HUES64 (cell line): Measurements from ENCODE around the gene MPPED1.

ENCODE experiments used
- H3K27ac ChIP-seq: 2 replicates; pipeline ENCODE4 v1.7.0; 2013; ENCODE audit warnings: low read depth, low read length, inconsistent platforms
- H3K27me3 ChIP-seq: 2 replicates; pipeline ENCODE4 v1.6.1; 2013; ENCODE audit warnings: mild to moderate bottlenecking, low read length; ENCODE audit not compliant: insufficient read depth
- H3K36me3 ChIP-seq: 2 replicates; pipeline ENCODE4 v1.6.1; 2013; ENCODE audit warnings: mild to moderate bottlenecking, low read length; ENCODE audit not compliant: insufficient read depth
- H3K4me1 ChIP-seq: 2 replicates; pipeline ENCODE4 v1.6.1; 2013; ENCODE audit warnings: mild to moderate bottlenecking, low read length, moderate library complexity; ENCODE audit not compliant: insufficient read depth
- H3K4me3 ChIP-seq: 2 replicates; pipeline ENCODE4 v1.5.1; 2013; ENCODE audit warnings: mild to moderate bottlenecking, low read length, moderate library complexity
- H3K9ac ChIP-seq: 2 replicates; pipeline ENCODE4 v1.6.1; 2013; ENCODE audit warnings: mild to moderate bottlenecking, low read depth, low read length
- H3K9me3 ChIP-seq: 2 replicates; pipeline ENCODE4 v1.6.1; 2013; ENCODE audit warnings: low read depth, low read length; ENCODE audit not compliant: insufficient read depth
- WGBS: fragments of 150-250, 120-280 bp; methylation state at CpG from one replicate; pipeline ENCODE4 v1.1.7; 2013; ENCODE audit warnings: missing lambda C conversion rate; 5-methylcytosine and 5-hydroxymethylcytosine counted together

MPPED1 gene

GRCh38 chr22:43473441-43473840 is 61.6 kb downstream of the MPPED1 start:
- 87% methylated on average over 9 of the region's 9 CpGs for WGBS
- Histone ChIP-seq H3K9ac (no peak overlapping the region), H3K4me1 (no peaks in the 10 kb centered on the region), H3K27me3 (no peaks in the 10 kb centered on the region), H3K9me3 (no peaks in the 10 kb centered on the region), H3K4me3 (no peak overlapping the region), H3K36me3 (no peaks in the 10 kb centered on the region), H3K27ac (no peak overlapping the region)

GRCh38 chr22:43474161-43475101 is 62.6 kb downstream of the MPPED1 start:
- Histone ChIP-seq H3K4me3 (no peak overlapping the region), H3K9ac (no peak overlapping the region)
- WGBS: 90% methylated on average over 28 of the region's 28 CpGs

GRCh38 chr22:43475549-43476076 is 63.8 kb downstream of the MPPED1 start:
- H3K4me1 ChIP-seq: no peaks in the 10 kb centered on the region
- no peak overlapping the region for H3K27ac ChIP-seq
- H3K9ac ChIP-seq: no peak overlapping the region
- H3K9me3 ChIP-seq: no peaks in the 10 kb centered on the region
- no peaks in the 10 kb centered on the region for H3K36me3 ChIP-seq
- H3K4me3 ChIP-seq: no peak overlapping the region
- 93% methylated on average over 3 of the region's 3 CpGs for WGBS
- no peaks in the 10 kb centered on the region for H3K27me3 ChIP-seq

More at GRCh38 chr22:43474161-43475101, 62.6 kb downstream of the MPPED1 start:
- Histone ChIP-seq H3K27me3 (no peaks in the 10 kb centered on the region), H3K9me3 (no peaks in the 10 kb centered on the region), H3K36me3 (no peaks in the 10 kb centered on the region), H3K4me1 (no peaks in the 10 kb centered on the region), H3K27ac (no peak overlapping the region)

GRCh38 chr22:43476341-43476740 is 64.5 kb downstream of the MPPED1 start:
- Histone ChIP-seq H3K9ac (no peak overlapping the region), H3K36me3 (no peaks in the 10 kb centered on the region), H3K27ac (no peak overlapping the region), H3K9me3 (no peaks in the 10 kb centered on the region), H3K4me1 (no peaks in the 10 kb centered on the region; the same call in 1 of the 2 replicates), H3K27me3 (no peaks in the 10 kb centered on the region), H3K4me3 (no peak overlapping the region)
- 59% methylated on average over 5 of the region's 5 CpGs for WGBS

GRCh38 chr22:43476751-43477725 is 65.2 kb downstream of the MPPED1 start:
- Histone ChIP-seq H3K4me1 (peaks cover 7% of the 10 kb centered on the region), H3K27me3 (no peaks in the 10 kb centered on the region), H3K9me3 (no peaks in the 10 kb centered on the region)

GRCh38 chr22:43477966-43478365 is 66.2 kb downstream of the MPPED1 start:
- no peaks in the 10 kb centered on the region for H3K36me3 ChIP-seq
- no peak overlapping the region for H3K9ac ChIP-seq
- H3K9me3 ChIP-seq: no peaks in the 10 kb centered on the region
- no peak overlapping the region for H3K4me3 ChIP-seq
- no peaks in the 10 kb centered on the region for H3K27me3 ChIP-seq
- H3K4me1 ChIP-seq: peaks cover 7% of the 10 kb centered on the region
- 93% methylated on average over 6 of the region's 7 CpGs for WGBS
- H3K27ac ChIP-seq: no peak overlapping the region

More at GRCh38 chr22:43476751-43477725, 65.2 kb downstream of the MPPED1 start:
- 87% methylated on average over 14 of the region's 14 CpGs for WGBS
- Histone ChIP-seq H3K36me3 (no peaks in the 10 kb centered on the region), H3K9ac (no peak overlapping the region), H3K4me3 (no peak overlapping the region), H3K27ac (no peak overlapping the region)

GRCh38 chr22:43478621-43479300 is 66.9 kb downstream of the MPPED1 start:
- Histone ChIP-seq H3K36me3 (no peaks in the 10 kb centered on the region), H3K9me3 (no peaks in the 10 kb centered on the region), H3K27ac (no peak overlapping the region), H3K4me1 (peaks cover 7% of the 10 kb centered on the region), H3K9ac (no peak overlapping the region), H3K27me3 (no peaks in the 10 kb centered on the region), H3K4me3 (no peak overlapping the region)
- WGBS: 93% methylated on average over 21 of the region's 21 CpGs

- no peaks in the 10 kb centered on the region for H3K27me3 ChIP-seq
- peaks cover 7% of the 10 kb centered on the region for H3K4me1 ChIP-seq
- no peak overlapping the region for H3K27ac ChIP-seq
- no peak overlapping the region for H3K4me3 ChIP-seq
- 89% methylated on average over 7 of the region's 7 CpGs for WGBS
- no peaks in the 10 kb centered on the region for H3K9me3 ChIP-seq
- no peak overlapping the region for H3K9ac ChIP-seq
- no peaks in the 10 kb centered on the region for H3K36me3 ChIP-seq
Measured at GRCh38 chr22:43479301-43479950, 67.6 kb downstream of the MPPED1 start.

- 76% methylated on average over 7 of the region's 7 CpGs for WGBS
- no peaks in the 10 kb centered on the region for H3K27me3 ChIP-seq
- no peak overlapping the region for H3K9ac ChIP-seq
- no peak overlapping the region for H3K27ac ChIP-seq
- H3K36me3 ChIP-seq: no peaks in the 10 kb centered on the region
- H3K4me3 ChIP-seq: no peak overlapping the region
- H3K4me1 ChIP-seq: peaks cover 7% of the 10 kb centered on the region
- H3K9me3 ChIP-seq: no peaks in the 10 kb centered on the region
Measured at GRCh38 chr22:43479962-43480361, 68.1 kb downstream of the MPPED1 start.
